ENCODE data around the gene ZC3H15.
"Not testable (repeated sequence)": the region's sequence is repeated elsewhere in the genome, so short reads cannot be mapped to it uniquely, and the experiment has no call there.

Gene ZC3H15

DNA sequence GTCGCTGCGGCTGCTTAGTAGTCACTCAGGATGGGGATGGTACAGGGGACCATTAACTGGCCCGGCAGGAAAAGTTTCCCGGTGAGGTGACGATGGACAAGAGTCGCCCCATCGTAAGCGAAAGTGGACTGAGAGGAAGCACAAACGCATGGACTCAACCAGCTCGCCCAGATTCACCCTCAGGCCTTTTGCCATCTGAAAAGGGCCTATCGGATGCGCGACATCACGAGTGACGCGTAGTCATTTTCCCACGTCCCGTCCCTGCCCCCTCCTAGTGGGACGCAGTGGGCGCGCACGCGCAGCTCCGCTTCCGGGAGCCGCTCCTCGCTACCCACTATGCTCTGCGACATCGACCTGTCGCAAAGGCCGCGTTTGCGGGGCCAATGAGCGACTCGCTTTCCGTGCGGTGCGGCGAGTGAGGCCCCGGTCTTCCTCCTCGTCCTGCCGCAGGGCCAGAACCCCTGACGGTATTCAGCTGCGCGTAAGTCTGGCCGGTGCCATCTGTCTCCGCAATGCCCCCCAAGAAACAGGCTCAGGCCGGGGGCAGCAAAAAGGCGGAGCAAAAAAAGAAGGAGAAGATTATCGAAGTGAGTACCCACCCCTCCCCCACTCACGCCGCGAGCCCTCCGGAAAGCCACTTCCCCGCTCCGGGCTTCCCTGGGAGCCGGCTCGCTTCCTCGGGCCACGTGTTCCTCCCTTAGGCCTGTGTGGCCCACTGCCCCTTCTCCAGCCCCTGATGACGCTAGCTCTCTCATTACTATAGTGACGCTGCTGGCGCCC lies at the start of gene ZC3H15:
Gene ZC3H15 (plus strand): TSS at position 390 of the 780 bp plus-strand sequence. CDS start 123 bp downstream, at position 513.
- Histone ChIP-seq H3K27me3 (ENCODE audit: low read depth, low read length) (no peaks in the 10 kb centered on the region), H3K27ac (ENCODE audit: low read length) (peak within 1 kb of the TSS; percentile 98), H3K4me1 (ENCODE audit: control insufficient read depth in 1 of 2, insufficient read depth in 2 of 2, low read length in 2 of 2) (peaks cover 11 to 33% of the 10 kb centered on the region in 2 donors), H3K4me3 (ENCODE audit: low read depth in 1 of 2, low read length in 2 of 2) (peak within 1 kb of the TSS; percentile 82 to 95), H3K36me3 (ENCODE audit: control insufficient read depth in 1 of 2, insufficient read depth in 2 of 2, low read length in 2 of 2) (peaks cover 0 to 3% of the 10 kb centered on the region in 2 donors), H3K9me3 (ENCODE audit: control insufficient read depth in 1 of 2, low read length in 2 of 2) (no peaks in the 10 kb centered on the region)

DNA sequence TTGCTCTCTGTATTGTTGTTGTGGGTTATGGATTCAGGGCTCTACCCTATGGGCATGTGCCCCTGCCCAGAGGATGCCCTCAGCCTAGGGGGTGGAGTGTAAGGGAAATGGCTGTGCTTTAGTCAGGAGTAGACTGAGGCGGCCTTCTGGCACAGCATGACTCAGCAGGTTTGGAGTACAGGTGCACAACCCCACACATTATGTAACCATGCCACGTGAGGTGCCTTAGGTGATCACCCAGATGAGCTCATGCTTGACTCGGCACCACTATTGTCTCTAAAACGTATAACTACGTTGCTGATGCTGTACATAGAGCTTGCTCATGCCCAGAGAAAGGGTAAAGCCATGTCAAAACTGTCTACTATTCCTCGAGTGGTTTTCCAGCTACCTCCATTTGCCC lies 48.3 kb upstream of the ZC3H15 start:
- H3K4me1 ChIP-seq (ENCODE audit: control insufficient read depth in 1 of 2, insufficient read depth in 2 of 2, low read length in 2 of 2) = no peaks in the 10 kb centered on the region
- no peaks in the 10 kb centered on the region for H3K27me3 ChIP-seq (ENCODE audit: low read depth, low read length)
- H3K4me3 ChIP-seq (ENCODE audit: low read depth in 1 of 2, low read length in 2 of 2) = no peak overlapping the region
- peaks cover 5 to 8% of the 10 kb centered on the region in 2 donors for H3K36me3 ChIP-seq (ENCODE audit: control insufficient read depth in 1 of 2, insufficient read depth in 2 of 2, low read length in 2 of 2)
- no peaks in the 10 kb centered on the region for H3K9me3 ChIP-seq (ENCODE audit: control insufficient read depth in 1 of 2, low read length in 2 of 2)
- no peak overlapping the region for H3K27ac ChIP-seq (ENCODE audit: low read length)

DNA sequence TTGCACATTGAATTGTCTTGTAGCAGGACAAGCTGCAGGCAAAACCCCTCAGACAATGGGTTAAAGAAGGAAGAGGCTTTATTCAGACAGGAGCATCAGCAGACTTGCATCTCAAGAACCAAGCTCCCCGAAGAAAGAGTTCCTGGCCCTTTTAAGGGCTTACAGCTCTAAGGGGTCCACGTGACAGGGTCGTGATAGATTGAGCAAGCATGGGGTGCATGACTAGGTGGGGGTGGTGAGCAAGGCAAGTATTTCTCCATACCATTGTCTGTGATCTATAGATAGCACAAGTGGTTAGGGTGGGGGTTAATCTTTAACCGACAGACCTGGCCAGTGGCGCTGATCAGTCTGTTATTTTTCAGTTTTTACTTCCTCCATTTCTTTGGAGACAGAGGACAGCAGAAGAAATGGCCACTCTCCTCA lies 46.4 kb upstream of the ZC3H15 start:
- not testable (repeated sequence) for H3K4me1 ChIP-seq (ENCODE audit: control insufficient read depth in 1 of 2, insufficient read depth in 2 of 2, low read length in 2 of 2); H3K36me3 ChIP-seq (ENCODE audit: control insufficient read depth in 1 of 2, insufficient read depth in 2 of 2, low read length in 2 of 2); H3K4me3 ChIP-seq (ENCODE audit: low read depth in 1 of 2, low read length in 2 of 2); H3K27ac ChIP-seq (ENCODE audit: low read length); H3K9me3 ChIP-seq (ENCODE audit: control insufficient read depth in 1 of 2, low read length in 2 of 2); H3K27me3 ChIP-seq (ENCODE audit: low read depth, low read length)

DNA sequence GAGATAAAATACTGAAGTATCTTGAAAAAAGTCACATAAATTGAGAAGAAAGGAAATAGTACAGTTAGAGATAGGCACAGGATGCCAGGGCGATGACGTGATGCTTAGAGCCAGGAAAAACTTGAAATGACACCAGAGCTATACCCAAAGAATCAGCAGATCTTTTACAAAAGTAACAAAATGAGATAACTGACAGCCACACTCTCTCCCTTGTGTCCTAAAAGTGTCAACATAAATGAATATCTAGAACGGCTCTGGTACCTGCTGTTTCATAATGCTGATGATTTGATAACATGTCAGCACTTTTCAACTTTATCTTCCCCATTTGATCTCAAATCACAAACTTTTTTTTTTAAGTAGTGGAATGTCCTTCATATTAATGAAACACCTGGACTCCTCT lies 45.6 kb upstream of the ZC3H15 start:
- Histone ChIP-seq H3K27me3 (ENCODE audit: low read depth, low read length) (no peaks in the 10 kb centered on the region), H3K4me3 (ENCODE audit: low read depth in 1 of 2, low read length in 2 of 2) (no peak overlapping the region), H3K4me1 (ENCODE audit: control insufficient read depth in 1 of 2, insufficient read depth in 2 of 2, low read length in 2 of 2) (no peaks in the 10 kb centered on the region), H3K27ac (ENCODE audit: low read length) (no peak overlapping the region), H3K9me3 (ENCODE audit: control insufficient read depth in 1 of 2, low read length in 2 of 2) (no peaks in the 10 kb centered on the region), H3K36me3 (ENCODE audit: control insufficient read depth in 1 of 2, insufficient read depth in 2 of 2, low read length in 2 of 2) (peaks cover 5 to 8% of the 10 kb centered on the region in 2 donors)

DNA sequence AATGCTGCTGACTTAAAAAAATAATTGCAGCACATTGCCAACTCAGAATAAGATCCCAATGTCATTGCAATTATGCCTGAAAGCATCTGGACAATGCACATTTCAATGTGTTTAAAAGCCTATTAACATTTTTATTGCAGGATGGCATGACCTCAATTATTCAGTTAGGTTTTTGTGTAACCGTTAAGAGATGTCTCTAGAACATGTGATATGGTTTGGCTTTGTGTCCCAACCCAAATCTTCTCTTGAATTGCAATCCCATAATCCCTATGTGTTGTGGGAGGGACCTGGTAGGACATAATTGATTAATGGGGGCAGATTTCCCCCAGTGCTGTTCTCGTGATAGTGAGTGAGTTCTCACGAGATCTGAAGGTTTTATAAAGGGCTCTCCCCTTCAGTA lies 43.2 kb upstream of the ZC3H15 start:
- H3K4me3 ChIP-seq (ENCODE audit: low read depth in 1 of 2, low read length in 2 of 2) = no peak overlapping the region
- H3K36me3 ChIP-seq (ENCODE audit: control insufficient read depth in 1 of 2, insufficient read depth in 2 of 2, low read length in 2 of 2) = no peaks in the 10 kb centered on the region
- H3K4me1 ChIP-seq (ENCODE audit: control insufficient read depth in 1 of 2, insufficient read depth in 2 of 2, low read length in 2 of 2) = no peaks in the 10 kb centered on the region
- no peak overlapping the region for H3K27ac ChIP-seq (ENCODE audit: low read length)
- H3K9me3 ChIP-seq (ENCODE audit: control insufficient read depth in 1 of 2, low read length in 2 of 2) = no peaks in the 10 kb centered on the region
- H3K27me3 ChIP-seq (ENCODE audit: low read depth, low read length) = no peaks in the 10 kb centered on the region

DNA sequence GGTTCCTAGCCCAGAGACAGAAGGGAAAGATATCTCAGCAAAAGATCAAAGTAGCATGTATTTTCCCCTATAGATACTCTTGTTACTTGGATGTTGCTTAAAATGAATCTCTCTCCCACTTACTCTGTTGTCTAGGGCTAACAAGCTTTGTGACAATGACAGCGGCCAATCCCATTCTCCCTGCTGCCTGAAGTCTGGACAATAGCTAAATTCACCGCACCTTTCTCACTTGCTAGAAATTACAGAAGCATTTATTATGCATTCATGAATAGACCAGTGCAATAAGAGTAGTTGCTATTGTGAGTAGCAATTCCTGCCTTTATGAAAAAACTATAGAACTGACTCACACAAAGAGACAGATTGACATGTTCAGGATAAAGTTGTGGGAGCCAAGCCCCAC lies 42.2 kb upstream of the ZC3H15 start:
- Histone ChIP-seq H3K27me3 (ENCODE audit: low read depth, low read length) (no peaks in the 10 kb centered on the region), H3K36me3 (ENCODE audit: control insufficient read depth in 1 of 2, insufficient read depth in 2 of 2, low read length in 2 of 2) (no peaks in the 10 kb centered on the region), H3K27ac (ENCODE audit: low read length) (no peak overlapping the region), H3K9me3 (ENCODE audit: control insufficient read depth in 1 of 2, low read length in 2 of 2) (no peaks in the 10 kb centered on the region), H3K4me1 (ENCODE audit: control insufficient read depth in 1 of 2, insufficient read depth in 2 of 2, low read length in 2 of 2) (no peaks in the 10 kb centered on the region), H3K4me3 (ENCODE audit: low read depth in 1 of 2, low read length in 2 of 2) (no peak overlapping the region)

DNA sequence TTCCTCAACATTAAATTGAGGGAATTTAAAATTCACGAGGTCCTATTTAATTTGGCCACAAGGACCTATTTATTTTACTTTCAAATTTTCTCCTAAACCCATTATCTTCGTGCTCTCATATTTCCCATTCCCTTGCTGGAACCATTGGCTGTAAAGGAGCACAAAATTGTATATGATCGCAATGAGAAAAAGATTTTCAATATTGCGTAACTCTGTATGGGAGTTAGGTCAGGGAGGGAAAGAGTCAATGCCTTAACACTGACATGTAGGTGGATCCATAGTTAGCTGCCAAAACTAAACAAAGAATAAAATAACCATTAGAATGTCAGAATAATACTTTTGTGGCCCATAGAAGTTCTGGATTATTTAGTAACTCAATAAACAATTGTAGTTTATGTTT lies 40.6 kb upstream of the ZC3H15 start:
- no peaks in the 10 kb centered on the region for H3K36me3 ChIP-seq (ENCODE audit: control insufficient read depth in 1 of 2, insufficient read depth in 2 of 2, low read length in 2 of 2)
- H3K9me3 ChIP-seq (ENCODE audit: control insufficient read depth in 1 of 2, low read length in 2 of 2) = no peaks in the 10 kb centered on the region
- H3K4me1 ChIP-seq (ENCODE audit: control insufficient read depth in 1 of 2, insufficient read depth in 2 of 2, low read length in 2 of 2) = no peaks in the 10 kb centered on the region
- no peaks in the 10 kb centered on the region for H3K27me3 ChIP-seq (ENCODE audit: low read depth, low read length)
- H3K4me3 ChIP-seq (ENCODE audit: low read depth in 1 of 2, low read length in 2 of 2) = no peak overlapping the region
- no peak overlapping the region for H3K27ac ChIP-seq (ENCODE audit: low read length)

DNA sequence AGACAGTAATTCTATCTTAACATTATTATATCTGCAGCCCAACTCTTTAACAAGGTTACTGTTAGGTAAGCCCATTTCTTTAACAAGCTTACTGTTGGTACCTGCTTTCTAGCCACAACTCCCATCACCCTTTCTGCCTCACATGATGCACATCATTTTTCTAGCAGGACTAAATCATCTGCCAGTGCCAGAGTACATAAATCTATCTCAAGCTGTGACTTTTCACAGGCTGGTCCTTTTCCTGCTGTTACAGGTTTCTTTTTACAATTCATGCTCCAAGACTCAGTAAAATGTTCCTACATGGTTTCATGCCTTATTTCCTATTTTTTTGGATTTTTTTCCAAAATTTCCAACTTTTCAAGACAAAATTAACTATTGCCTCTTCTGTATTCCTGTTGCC lies 30.4 kb upstream of the ZC3H15 start:
- Histone ChIP-seq H3K27me3 (ENCODE audit: low read depth, low read length) (no peaks in the 10 kb centered on the region), H3K36me3 (ENCODE audit: control insufficient read depth in 1 of 2, insufficient read depth in 2 of 2, low read length in 2 of 2) (peaks cover 0 to 6% of the 10 kb centered on the region in 2 donors), H3K4me1 (ENCODE audit: control insufficient read depth in 1 of 2, insufficient read depth in 2 of 2, low read length in 2 of 2) (no peaks in the 10 kb centered on the region), H3K27ac (ENCODE audit: low read length) (no peak overlapping the region), H3K9me3 (ENCODE audit: control insufficient read depth in 1 of 2, low read length in 2 of 2) (no peaks in the 10 kb centered on the region), H3K4me3 (ENCODE audit: low read depth in 1 of 2, low read length in 2 of 2) (no peak overlapping the region)

DNA sequence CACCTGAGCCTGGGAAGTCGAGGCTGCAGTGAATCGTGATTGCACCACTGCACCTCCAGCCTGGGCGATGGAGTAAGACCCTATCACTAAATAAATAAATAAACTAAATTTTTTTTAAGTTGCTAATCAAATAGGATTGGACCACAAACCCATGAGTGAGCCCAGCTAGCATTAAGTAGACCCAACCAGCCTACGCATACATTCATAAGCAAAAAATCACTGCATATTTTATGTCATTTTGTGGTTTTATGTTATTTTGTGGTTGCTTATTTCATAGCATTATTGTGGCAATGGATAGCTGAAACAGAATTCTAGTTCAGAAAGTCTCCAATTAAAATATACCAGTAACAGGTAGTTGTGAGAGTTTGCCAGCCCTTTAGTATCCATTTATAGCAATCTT lies 29.1 kb upstream of the ZC3H15 start:
- Histone ChIP-seq H3K4me3 (ENCODE audit: low read depth in 1 of 2, low read length in 2 of 2) (no peak overlapping the region), H3K27me3 (ENCODE audit: low read depth, low read length) (no peaks in the 10 kb centered on the region), H3K9me3 (ENCODE audit: control insufficient read depth in 1 of 2, low read length in 2 of 2) (no peaks in the 10 kb centered on the region), H3K27ac (ENCODE audit: low read length) (no peak overlapping the region), H3K4me1 (ENCODE audit: control insufficient read depth in 1 of 2, insufficient read depth in 2 of 2, low read length in 2 of 2) (no peaks in the 10 kb centered on the region), H3K36me3 (ENCODE audit: control insufficient read depth in 1 of 2, insufficient read depth in 2 of 2, low read length in 2 of 2) (peaks cover 0 to 6% of the 10 kb centered on the region in 2 donors)

DNA sequence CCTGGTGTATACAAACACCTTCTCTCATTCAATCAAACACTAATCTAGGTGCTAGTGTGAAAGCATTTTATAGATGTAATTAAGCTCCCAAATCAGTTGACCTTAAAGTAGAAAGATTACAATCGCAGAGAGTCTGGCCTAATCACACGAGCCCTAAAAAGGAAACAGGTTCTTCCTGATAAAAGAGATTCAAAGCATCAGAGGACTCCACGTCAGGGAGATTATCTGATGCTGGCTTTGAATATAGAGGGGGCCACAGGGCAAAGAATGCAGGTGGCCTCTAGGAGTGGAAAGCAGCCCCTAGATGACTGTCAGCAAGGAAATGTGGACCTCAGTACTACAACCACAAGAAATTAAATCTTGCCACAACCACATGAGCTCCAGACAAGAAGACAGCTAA lies 28.2 kb upstream of the ZC3H15 start:
- H3K27me3 ChIP-seq (ENCODE audit: low read depth, low read length) = no peaks in the 10 kb centered on the region
- no peak overlapping the region for H3K4me3 ChIP-seq (ENCODE audit: low read depth in 1 of 2, low read length in 2 of 2)
- H3K27ac ChIP-seq (ENCODE audit: low read length) = no peak overlapping the region
- H3K9me3 ChIP-seq (ENCODE audit: control insufficient read depth in 1 of 2, low read length in 2 of 2) = no peaks in the 10 kb centered on the region
- H3K4me1 ChIP-seq (ENCODE audit: control insufficient read depth in 1 of 2, insufficient read depth in 2 of 2, low read length in 2 of 2) = no peaks in the 10 kb centered on the region
- peaks cover 0 to 6% of the 10 kb centered on the region in 2 donors for H3K36me3 ChIP-seq (ENCODE audit: control insufficient read depth in 1 of 2, insufficient read depth in 2 of 2, low read length in 2 of 2)

DNA sequence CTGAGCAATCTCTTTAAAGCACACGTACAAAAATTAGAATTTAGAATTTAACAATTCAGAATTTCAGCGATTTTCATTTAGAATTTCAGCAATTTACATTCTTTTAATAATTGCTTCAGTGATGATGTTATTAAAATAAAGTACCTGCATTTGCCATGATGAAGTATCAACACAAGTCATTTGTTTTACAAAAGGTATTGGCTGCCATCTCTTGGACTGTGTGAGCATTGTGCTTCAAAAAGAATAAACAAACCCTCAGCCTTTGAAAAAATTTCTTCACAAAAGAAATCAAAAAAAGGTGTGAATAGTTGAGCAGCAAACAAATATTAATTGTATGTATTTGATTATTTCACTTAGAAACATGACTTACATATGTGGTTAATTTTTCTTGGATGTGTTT lies 27.1 kb upstream of the ZC3H15 start:
- Histone ChIP-seq H3K36me3 (ENCODE audit: control insufficient read depth in 1 of 2, insufficient read depth in 2 of 2, low read length in 2 of 2) (peaks cover 0 to 6% of the 10 kb centered on the region in 2 donors), H3K27ac (ENCODE audit: low read length) (no peak overlapping the region), H3K9me3 (ENCODE audit: control insufficient read depth in 1 of 2, low read length in 2 of 2) (no peaks in the 10 kb centered on the region), H3K4me1 (ENCODE audit: control insufficient read depth in 1 of 2, insufficient read depth in 2 of 2, low read length in 2 of 2) (no peaks in the 10 kb centered on the region), H3K27me3 (ENCODE audit: low read depth, low read length) (no peaks in the 10 kb centered on the region), H3K4me3 (ENCODE audit: low read depth in 1 of 2, low read length in 2 of 2) (no peak overlapping the region)

DNA sequence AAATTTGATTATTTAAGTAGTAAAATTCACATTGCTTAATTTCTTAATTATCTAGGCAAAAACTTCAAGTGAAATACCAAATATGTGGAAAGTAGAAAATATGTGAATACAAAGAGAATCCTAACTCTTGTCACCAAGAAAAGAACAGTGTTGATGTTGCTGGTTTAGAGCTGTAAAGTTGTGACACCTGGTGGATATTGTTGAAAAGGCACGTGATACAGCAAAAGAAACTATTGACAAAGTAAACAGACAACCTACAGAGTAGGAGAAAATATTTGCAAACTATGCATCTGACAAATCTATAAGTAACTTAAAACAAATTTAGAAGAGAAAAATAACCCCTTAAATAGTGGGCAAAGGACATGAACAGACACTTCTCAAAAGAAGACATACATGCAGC lies 25.6 kb upstream of the ZC3H15 start:
- Histone ChIP-seq H3K27ac (ENCODE audit: low read length) (no peak overlapping the region), H3K4me3 (ENCODE audit: low read depth in 1 of 2, low read length in 2 of 2) (no peak overlapping the region), H3K36me3 (ENCODE audit: control insufficient read depth in 1 of 2, insufficient read depth in 2 of 2, low read length in 2 of 2) (peaks cover 0 to 2% of the 10 kb centered on the region in 2 donors), H3K4me1 (ENCODE audit: control insufficient read depth in 1 of 2, insufficient read depth in 2 of 2, low read length in 2 of 2) (no peaks in the 10 kb centered on the region), H3K9me3 (ENCODE audit: control insufficient read depth in 1 of 2, low read length in 2 of 2) (no peaks in the 10 kb centered on the region), H3K27me3 (ENCODE audit: low read depth, low read length) (no peaks in the 10 kb centered on the region)

All from muscle layer of duodenum (tissue), 2 donors.